Vagina (tissue), 2 donors: ENCODE data around the gene GSTM3. TPM values are rescaled to one million over a fixed set of nuclear protein-coding genes. Genes with fewer than 3 reads are reported as not detected.

ENCODE experiments used
- DNase-seq, 2 donors: peaks; one replicate each; pipeline ENCODE4 v3.0.0-alpha.2; 2017; ENCODE audit errors: extremely low spot score in 2 of 2
- H3K27ac ChIP-seq: fragments of 200-600 bp; sonication (generic); one replicate; pipeline ENCODE4 v1.5.1; 2019
- H3K27me3 ChIP-seq: fragments of 200-600 bp; sonication (generic); one replicate; pipeline ENCODE4 v1.5.1; 2019
- H3K36me3 ChIP-seq, 2 donors: fragments of 200-600 bp; sonication (generic); one replicate each; pipeline ENCODE4 v1.5.1; 2017 to 2019
- H3K4me1 ChIP-seq: fragments of 200-600 bp; sonication (generic); one replicate; pipeline ENCODE4 v1.5.1; 2019
- H3K4me3 ChIP-seq, 2 donors: fragments of 200-600 bp; sonication (generic); 1 replicate in 1 of 2; 2 replicates in 1 of 2; pipeline ENCODE4 v1.5.1; 2016 to 2019
- H3K9me3 ChIP-seq: fragments of 200-600 bp; sonication (generic); one replicate; pipeline ENCODE4 v1.5.1; 2019
- POLR2A ChIP-seq, 2 donors: fragments of 450-650 bp; IDR thresholded peaks; one replicate each; pipeline ENCODE4 v1.6.1; 2017; ENCODE audit warnings: antibody characterized with exemption in 2 of 2, mild to moderate bottlenecking in 2 of 2, moderate library complexity in 2 of 2
- POLR2AphosphoS5 ChIP-seq, 2 donors: sonication (generic); formaldehyde crosslinking; IDR thresholded peaks; one replicate each; pipeline ENCODE4 v1.9.0; 2017; ENCODE audit warnings: antibody characterized with exemption in 2 of 2, mild to moderate bottlenecking in 2 of 2, low read depth in 1 of 2; ENCODE audit not compliant: insufficient read depth in 1 of 2
- intact Hi-C: fragments of 100-400 bp; cut with DNase I; formaldehyde crosslinking; loops from one replicate; pipeline ENCODE4 v1.15.1; 2023
- total RNA-seq: library from RNA; depleted of rRNA; stranded (reverse); fragments of >200 nt; gene quantifications from one replicate; pipeline ENCODE4 v1.2.3, GENCODE V29; 2016
- TF ChIP-seq, protein P1 (sequence below), 3 experiments: fragments of 450-650 bp in 2 of 3; fragments of 200-600 bp in 1 of 3; sonication (generic) in 1 of 3; IDR thresholded peaks; one replicate each; pipeline ENCODE4 v1.5.1; 2017 to 2019; ENCODE audit warnings: antibody characterized with exemption in 3 of 3, mild to moderate bottlenecking in 2 of 3, moderate library complexity in 2 of 3

GSTM3 gene
- total RNA-seq, 1 donor from 2014 or later: 199 TPM

DNA sequence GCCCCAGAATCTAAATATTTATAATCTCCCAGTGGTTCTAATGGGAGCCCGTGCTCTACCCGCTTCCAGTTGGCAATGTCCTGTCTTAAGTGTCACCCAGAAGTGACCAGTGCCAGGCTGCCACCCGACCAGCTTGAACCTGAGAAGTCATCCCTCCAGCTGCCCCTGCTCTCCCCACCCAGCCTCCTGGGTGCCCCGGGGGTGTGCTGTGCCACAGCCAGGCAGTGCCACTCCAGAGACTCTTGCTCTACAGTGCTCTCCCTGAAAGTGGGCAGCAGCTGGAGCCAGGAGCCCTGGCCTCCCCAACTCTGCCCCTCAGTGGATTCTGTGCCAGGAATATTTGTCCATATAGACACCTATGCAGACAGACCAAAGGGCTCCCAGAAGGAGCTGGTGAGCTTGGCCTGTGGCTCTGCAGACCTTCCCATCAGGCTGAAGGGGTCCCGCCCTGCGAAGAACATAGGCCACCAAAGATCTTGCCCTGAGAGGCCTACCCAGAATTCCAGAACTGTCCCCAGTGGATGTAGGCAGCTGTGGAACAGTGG, 31.9 kb upstream of the GSTM3 start:
- Histone ChIP-seq H3K27me3 (no peaks in the 10 kb centered on the region), H3K4me1 (no peaks in the 10 kb centered on the region), H3K36me3 (no peaks in the 10 kb centered on the region), H3K9me3 (no peaks in the 10 kb centered on the region), H3K27ac (no peak overlapping the region), H3K4me3 (no peak overlapping the region)
- no peak for DNase-seq
- intact Hi-C loops: loop anchor here (2.0 to 5.0 kb wide), 2 partner anchors 130 to 224 kb away; partner anchors contain the start of gene GNAI3
- TF ChIP-seq, protein P1, sequence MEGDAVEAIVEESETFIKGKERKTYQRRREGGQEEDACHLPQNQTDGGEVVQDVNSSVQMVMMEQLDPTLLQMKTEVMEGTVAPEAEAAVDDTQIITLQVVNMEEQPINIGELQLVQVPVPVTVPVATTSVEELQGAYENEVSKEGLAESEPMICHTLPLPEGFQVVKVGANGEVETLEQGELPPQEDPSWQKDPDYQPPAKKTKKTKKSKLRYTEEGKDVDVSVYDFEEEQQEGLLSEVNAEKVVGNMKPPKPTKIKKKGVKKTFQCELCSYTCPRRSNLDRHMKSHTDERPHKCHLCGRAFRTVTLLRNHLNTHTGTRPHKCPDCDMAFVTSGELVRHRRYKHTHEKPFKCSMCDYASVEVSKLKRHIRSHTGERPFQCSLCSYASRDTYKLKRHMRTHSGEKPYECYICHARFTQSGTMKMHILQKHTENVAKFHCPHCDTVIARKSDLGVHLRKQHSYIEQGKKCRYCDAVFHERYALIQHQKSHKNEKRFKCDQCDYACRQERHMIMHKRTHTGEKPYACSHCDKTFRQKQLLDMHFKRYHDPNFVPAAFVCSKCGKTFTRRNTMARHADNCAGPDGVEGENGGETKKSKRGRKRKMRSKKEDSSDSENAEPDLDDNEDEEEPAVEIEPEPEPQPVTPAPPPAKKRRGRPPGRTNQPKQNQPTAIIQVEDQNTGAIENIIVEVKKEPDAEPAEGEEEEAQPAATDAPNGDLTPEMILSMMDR (IDR thresholded peaks at IDR 0.05): no peak
- TF ChIP-seq POLR2A (IDR thresholded peaks at IDR 0.05) (no peak), POLR2AphosphoS5 (IDR thresholded peaks at IDR 0.05; ENCODE audit: insufficient read depth in 1 of 2, low read depth in 1 of 2) (no peak)

DNA sequence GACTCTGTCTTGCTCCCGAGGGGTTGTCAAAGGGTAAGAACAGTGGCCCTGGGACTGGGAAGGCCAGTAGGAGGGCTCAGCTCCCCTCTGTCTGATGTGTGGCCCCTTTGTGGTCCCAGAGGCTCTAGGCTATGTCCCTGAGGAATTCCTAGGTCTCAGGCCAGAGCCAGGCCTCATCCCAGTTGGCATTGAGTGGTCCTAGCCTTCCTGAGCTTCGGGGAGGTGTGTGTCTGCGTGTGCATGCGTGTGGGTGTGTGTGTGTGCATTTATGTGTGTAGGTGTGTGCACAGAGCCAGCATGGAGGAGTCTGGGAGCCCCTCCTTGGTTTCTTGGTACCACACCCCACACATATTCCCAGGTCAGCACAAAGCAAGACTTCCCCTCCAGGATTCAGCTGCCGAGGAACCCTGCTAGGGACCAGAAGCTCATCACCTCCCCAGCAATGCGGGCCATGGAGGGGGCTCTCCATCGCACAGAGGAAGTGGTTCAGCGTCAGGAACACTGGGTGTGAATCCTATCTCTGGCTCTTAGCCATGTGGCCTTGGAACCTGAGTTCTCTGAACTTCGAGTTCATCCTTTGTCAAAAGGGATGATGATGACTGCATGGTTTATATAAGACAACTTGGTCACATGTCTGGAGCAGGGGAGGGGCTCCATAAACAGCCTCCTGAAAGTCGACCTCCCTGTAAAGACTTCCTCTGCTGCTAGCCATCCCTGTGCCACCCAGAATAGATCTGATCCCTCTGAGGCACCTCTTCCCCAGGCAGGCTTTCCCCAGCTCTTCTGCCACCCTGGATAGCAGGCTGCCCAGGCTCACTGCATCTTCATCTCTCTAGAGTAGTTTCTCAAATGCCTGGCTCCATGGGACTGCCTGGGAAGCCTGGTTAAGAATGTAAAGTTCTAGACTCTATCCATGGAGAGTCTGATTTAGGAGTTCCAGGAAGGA, 31.1 kb upstream of the GSTM3 start:
- TF ChIP-seq POLR2A (IDR thresholded peaks at IDR 0.05) (no peak), POLR2AphosphoS5 (IDR thresholded peaks at IDR 0.05; ENCODE audit: insufficient read depth in 1 of 2, low read depth in 1 of 2) (no peak)
- TF ChIP-seq, protein P1 (IDR thresholded peaks at IDR 0.05): no peak
- Histone ChIP-seq H3K27me3 (no peaks in the 10 kb centered on the region), H3K36me3 (no peaks in the 10 kb centered on the region), H3K9me3 (no peaks in the 10 kb centered on the region), H3K4me3 (no peak overlapping the region), H3K27ac (no peak overlapping the region), H3K4me1 (no peaks in the 10 kb centered on the region)
- no peak for DNase-seq
- intact Hi-C loops: loop anchor here (2.0 to 5.0 kb wide), 2 partner anchors 130 to 223 kb away; partner anchors contain the start of gene GNAI3

DNA sequence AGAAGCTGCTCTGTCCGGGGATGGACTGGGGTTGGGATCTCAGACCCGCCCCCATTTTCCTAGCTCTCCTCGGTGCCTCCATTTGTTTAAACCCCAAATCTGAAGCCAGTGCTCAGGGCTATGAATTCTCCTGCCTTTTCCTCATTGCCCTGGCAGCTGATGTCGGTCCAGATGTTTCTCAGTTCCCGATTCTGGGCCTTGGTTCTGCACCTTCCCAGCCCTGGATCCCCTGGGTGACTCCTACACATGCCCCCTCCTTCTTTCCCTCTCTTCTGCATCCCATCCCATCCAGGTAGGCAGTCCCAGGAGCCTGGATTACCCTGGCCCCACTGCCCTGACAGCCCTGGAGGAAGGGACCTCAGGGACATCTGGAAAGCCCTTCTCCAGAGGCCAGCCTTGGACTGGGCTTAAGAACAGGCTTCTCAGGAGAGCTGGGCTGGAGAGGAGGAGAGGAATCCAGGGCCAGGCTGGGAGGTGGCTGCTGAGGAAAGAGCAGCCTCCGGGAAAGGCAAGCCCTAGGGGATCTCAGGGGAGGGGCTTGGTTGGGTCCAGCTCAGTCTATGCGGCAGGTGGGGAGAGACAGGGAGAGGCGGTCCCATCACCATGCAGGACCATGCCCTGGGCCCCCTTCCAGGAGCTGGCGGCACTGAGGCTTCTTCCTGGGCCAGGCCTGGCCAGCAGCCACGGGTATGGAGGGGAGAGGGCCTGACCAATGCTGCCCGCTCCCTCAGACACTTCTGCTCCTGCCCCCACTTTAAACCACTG, 29.7 kb upstream of the GSTM3 start:
- H3K27ac ChIP-seq: no peak overlapping the region
- H3K4me1 ChIP-seq: no peaks in the 10 kb centered on the region
- DNase-seq: no peak
- intact Hi-C loops: loop anchor here (5.0 kb wide), 1 partner anchor 128 kb away; no protein-coding TSS in a partner anchor
- TF ChIP-seq POLR2AphosphoS5 (IDR thresholded peaks at IDR 0.05; ENCODE audit: insufficient read depth in 1 of 2, low read depth in 1 of 2) (no peak), POLR2A (IDR thresholded peaks at IDR 0.05) (no peak)
- TF ChIP-seq, protein P1 (IDR thresholded peaks at IDR 0.05): no peak
- no peaks in the 10 kb centered on the region for H3K36me3 ChIP-seq
- H3K9me3 ChIP-seq: no peaks in the 10 kb centered on the region
- H3K4me3 ChIP-seq: no peak overlapping the region
- H3K27me3 ChIP-seq: no peaks in the 10 kb centered on the region

DNA sequence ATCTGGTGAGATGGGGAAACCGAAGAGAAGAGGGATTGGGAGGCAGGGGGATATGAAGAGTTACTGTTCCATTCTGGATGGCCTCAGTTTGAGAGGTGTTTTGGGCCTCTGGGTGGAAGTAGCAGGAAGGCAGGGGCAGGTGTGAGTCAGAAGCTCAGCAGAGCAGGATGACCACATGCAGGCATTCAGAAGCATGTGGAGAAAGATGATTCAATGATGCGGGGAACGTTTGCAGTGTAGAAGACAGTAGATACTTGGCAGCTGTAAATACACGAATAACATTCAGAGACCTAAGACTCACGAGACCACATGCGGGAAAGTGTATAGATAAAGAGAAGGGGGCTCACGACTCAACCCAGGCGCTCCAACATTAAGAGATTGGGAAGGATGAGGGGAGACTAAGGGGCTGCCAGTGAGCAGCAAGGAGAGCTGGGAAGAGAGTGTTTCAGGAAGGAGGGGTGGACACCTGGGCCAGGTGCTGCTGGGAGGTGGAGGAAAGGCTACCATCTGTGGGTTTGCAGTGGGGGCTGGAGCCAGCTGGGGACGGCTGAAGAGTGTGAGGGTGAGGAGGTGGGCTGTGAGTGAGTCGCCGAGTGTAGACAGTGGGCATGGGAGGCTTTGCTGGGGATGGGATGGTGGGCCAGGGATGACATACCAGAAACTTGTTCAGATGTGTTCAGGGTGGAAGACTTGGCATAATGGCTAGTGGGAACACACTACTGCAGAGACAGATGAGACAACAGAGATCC, 28.7 kb upstream of the GSTM3 start:
- intact Hi-C loops: loop anchor here (5.0 kb wide), 1 partner anchor 127 kb away; no protein-coding TSS in a partner anchor
- no peak for DNase-seq
- Histone ChIP-seq H3K27me3 (no peaks in the 10 kb centered on the region), H3K27ac (no peak overlapping the region), H3K9me3 (no peaks in the 10 kb centered on the region), H3K36me3 (no peaks in the 10 kb centered on the region), H3K4me3 (no peak overlapping the region), H3K4me1 (no peaks in the 10 kb centered on the region)
- no peak for TF ChIP-seq POLR2A (IDR thresholded peaks at IDR 0.05)
- TF ChIP-seq POLR2AphosphoS5 (IDR thresholded peaks at IDR 0.05; ENCODE audit: insufficient read depth in 1 of 2, low read depth in 1 of 2): no peak
- TF ChIP-seq, protein P1 (IDR thresholded peaks at IDR 0.05): no peak
